ENCODE measurements around the gene TNFAIP1. TPM values are rescaled to one million over a fixed set of nuclear protein-coding genes. Genes with fewer than 3 reads are reported as not detected.
A peak's percentile ranks its signal among the peaks of the same experiment; 100 is the strongest.

TNFAIP1 gene
- total and polyA plus RNA-seq, 4 donors, result 17.7 to 59.6 (median 35.9) TPM

GRCh38 chr17:28350271-28350670 is 14.7 kb downstream of the TNFAIP1 start:
- ATAC-seq (ENCODE audit: insufficient read depth, low FRiP score), result no peak
- Histone ChIP-seq H3K4me1 (ENCODE audit: control insufficient read depth in 5 of 5, insufficient read depth in 5 of 5, low read length in 5 of 5) (peaks cover 0 to 3% (median 0%) of the 10 kb centered on the region in 5 donors), H3K9me3 (ENCODE audit: control insufficient read depth in 4 of 4, insufficient read depth in 3 of 4, low read length in 3 of 4) (no peaks in the 10 kb centered on the region), H3K4me3 (no peak overlapping the region), H3K36me3 (ENCODE audit: control insufficient read depth in 4 of 4, insufficient read depth in 4 of 4, low read length in 4 of 4) (peaks cover 30 to 71% (median 63%) of the 10 kb centered on the region in 4 donors), H3K27ac (ENCODE audit: low read depth in 1 of 2, low read length in 1 of 2) (no peak overlapping the region), H3K27me3 (ENCODE audit: control insufficient read depth in 3 of 3, insufficient read depth in 3 of 3, low read length in 2 of 3) (no peaks in the 10 kb centered on the region), H3K9ac (ENCODE audit: insufficient read depth in 1 of 2, low read length in 2 of 2) (no peak overlapping the region)
- WGBS, 2 donors, result 89 to 94% methylated on average over 7 of the region's 7 CpGs
- no peak for DNase-seq
- no peak for TF ChIP-seq CTCF (IDR thresholded peaks at IDR 0.05; ENCODE audit: control extremely low read depth, extremely low read depth)

DNA sequence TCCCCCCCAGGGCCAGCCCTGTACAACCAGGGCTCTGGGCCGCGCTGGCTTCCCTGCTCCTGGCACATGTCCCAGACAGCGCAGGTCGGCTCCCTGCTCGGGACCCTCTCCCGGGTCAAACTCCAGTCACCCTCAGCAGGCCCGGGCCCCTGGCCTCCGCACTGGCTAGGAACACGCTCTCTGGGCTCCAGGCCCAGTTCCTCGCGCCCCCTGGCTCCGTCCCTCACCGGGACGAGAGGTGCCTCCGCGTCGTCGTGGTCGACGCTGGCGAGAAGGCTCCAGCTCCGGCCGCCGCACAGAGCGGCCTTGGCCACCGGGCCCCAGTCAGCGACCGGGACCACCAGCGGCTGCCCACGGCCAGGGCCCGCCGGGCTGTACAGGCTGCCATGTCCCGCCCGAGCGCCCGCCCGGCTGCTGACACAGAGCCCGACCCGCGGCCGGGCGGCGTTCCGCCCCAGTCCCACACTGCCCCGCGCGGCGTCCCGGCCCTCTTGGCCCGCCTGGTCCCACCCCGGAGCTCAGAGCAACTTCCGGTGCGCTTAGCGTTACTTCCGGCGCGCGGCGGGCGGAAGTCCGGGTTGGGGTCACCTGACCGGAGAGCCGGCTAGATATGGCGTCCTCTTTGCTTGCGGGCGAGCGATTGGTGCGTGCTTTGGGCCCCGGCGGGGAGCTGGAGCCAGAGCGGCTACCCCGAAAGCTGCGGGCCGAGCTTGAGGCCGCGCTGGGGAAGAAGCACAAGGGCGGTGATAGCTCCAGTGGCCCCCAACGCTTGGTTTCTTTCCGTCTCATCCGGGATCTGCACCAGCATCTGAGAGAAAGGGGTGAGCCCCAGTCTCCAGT is 21.7 kb downstream of the TNFAIP1 start, which contains the start of gene POLDIP2:
Gene POLDIP2, minus strand, starts transcription at position 467 of the 840 bp plus-strand sequence. Its CDS starts 79 bp downstream, at position 388.
- DNase-seq (peak; percentile 96 to 98 (median 96)), ATAC-seq (ENCODE audit: insufficient read depth, low FRiP score) (peak; percentile 100)
- Histone ChIP-seq H3K9me3 (ENCODE audit: control insufficient read depth in 4 of 4, insufficient read depth in 3 of 4, low read length in 3 of 4) (no peaks in the 10 kb centered on the region), H3K9ac (ENCODE audit: insufficient read depth in 1 of 2, low read length in 2 of 2) (peak within 1 kb of the TSS; percentile 87 to 91), H3K27me3 (ENCODE audit: control insufficient read depth in 3 of 3, insufficient read depth in 3 of 3, low read length in 2 of 3) (no peaks in the 10 kb centered on the region), H3K4me3 (peak within 1 kb of the TSS; percentile 100), H3K27ac (ENCODE audit: low read depth in 1 of 2, low read length in 1 of 2) (peak within 1 kb of the TSS; percentile 97 to 98), H3K36me3 (ENCODE audit: control insufficient read depth in 4 of 4, insufficient read depth in 4 of 4, low read length in 4 of 4) (peaks cover 21 to 41% (median 39%) of the 10 kb centered on the region in 4 donors), H3K4me1 (ENCODE audit: control insufficient read depth in 5 of 5, insufficient read depth in 5 of 5, low read length in 5 of 5) (peaks cover 3 to 20% (median 7%) of the 10 kb centered on the region in 5 donors)
- TF ChIP-seq CTCF (IDR thresholded peaks at IDR 0.05; ENCODE audit: control extremely low read depth, extremely low read depth), result no peak
- 0% methylated on average over 65 to 80 of the region's 80 CpGs for WGBS, 2 donors

GRCh38 chr17:28357901-28358197 is 22.3 kb downstream of the TNFAIP1 start:
- H3K27me3 ChIP-seq (ENCODE audit: control insufficient read depth in 3 of 3, insufficient read depth in 3 of 3, low read length in 2 of 3), result no peaks in the 10 kb centered on the region
- H3K4me3 ChIP-seq, result peak overlapping the region; percentile 100
- no peak for TF ChIP-seq CTCF (IDR thresholded peaks at IDR 0.05; ENCODE audit: control extremely low read depth, extremely low read depth)
- ATAC-seq (ENCODE audit: insufficient read depth, low FRiP score) (no peak), DNase-seq (no peak)
- WGBS, 2 donors, result 2 to 6% methylated on average over 4 of the region's 4 CpGs
- H3K9ac ChIP-seq (ENCODE audit: insufficient read depth in 1 of 2, low read length in 2 of 2), result peak overlapping the region in 1 of 2 donors; percentile 17
- no peaks in the 10 kb centered on the region for H3K9me3 ChIP-seq (ENCODE audit: control insufficient read depth in 4 of 4, insufficient read depth in 3 of 4, low read length in 3 of 4)
- peaks cover 18 to 40% (median 38%) of the 10 kb centered on the region in 4 donors for H3K36me3 ChIP-seq (ENCODE audit: control insufficient read depth in 4 of 4, insufficient read depth in 4 of 4, low read length in 4 of 4)
- peak overlapping the region; percentile 77 to 93 for H3K27ac ChIP-seq (ENCODE audit: low read depth in 1 of 2, low read length in 1 of 2)
- peaks cover 3 to 20% (median 7%) of the 10 kb centered on the region in 5 donors for H3K4me1 ChIP-seq (ENCODE audit: control insufficient read depth in 5 of 5, insufficient read depth in 5 of 5, low read length in 5 of 5)

Data from lung (tissue), 12 donors.